OCI-LY3 (cell line): ENCODE results near the gene MAD1L1.

Experiments used
- H2AFZ ChIP-seq: fragments of 200-600, 300-600 bp; shearing (Covaris generic); 2 replicates; pipeline ENCODE4 v1.6.0; 2014; ENCODE audit warnings: antibody characterized with exemption, low read depth, low read length
- H3K27ac ChIP-seq: fragments of 200-600, 300-600 bp; sonication (generic); 2 replicates; pipeline ENCODE4 v1.5.1; 2014; ENCODE audit warnings: mild to moderate bottlenecking, low read length, moderate library complexity, mixed read lengths
- H3K27me3 ChIP-seq: fragments of 200-600, 300-600 bp; sonication (generic); 2 replicates; pipeline ENCODE4 v1.6.1; 2014; ENCODE audit warnings: low read depth, low read length, mixed read lengths
- H3K36me3 ChIP-seq: fragments of 200-600, 300-600 bp; sonication (generic); replicated peaks from 2 replicates; pipeline ENCODE3; 2014; ENCODE audit warnings: low read depth, low read length, mixed read lengths
- H3K4me1 ChIP-seq: fragments of 300-600, 200-600 bp; sonication (generic); 2 replicates; pipeline ENCODE4 v1.6.1; 2014; ENCODE audit warnings: low read length, mixed read lengths
- H3K4me2 ChIP-seq: fragments of 200-600, 300-600 bp; sonication (generic); 2 replicates; pipeline ENCODE4 v1.6.1; 2014; ENCODE audit warnings: low read length, mixed read lengths
- H3K4me3 ChIP-seq: fragments of 300-600, 200-600 bp; sonication (generic); 2 replicates; pipeline ENCODE4 v1.5.1; 2014; ENCODE audit warnings: antibody characterized with exemption, mild to moderate bottlenecking, low read length, moderate library complexity
- H3K79me2 ChIP-seq: fragments of 300-600, 200-600 bp; shearing (Covaris generic); 2 replicates; pipeline ENCODE4 v1.6.1; 2014; ENCODE audit warnings: mild to moderate bottlenecking, low read length, mixed read lengths
- H3K9ac ChIP-seq: fragments of 300-600, 200-600 bp; shearing (Covaris generic); 2 replicates; pipeline ENCODE4 v1.6.0; 2014; ENCODE audit warnings: mild to moderate bottlenecking, low read length, moderate library complexity
- H3K9me3 ChIP-seq: fragments of 200-600, 300-600 bp; shearing (Covaris generic); 2 replicates; pipeline ENCODE4 v1.6.1; 2014; ENCODE audit warnings: low read length, mixed read lengths; ENCODE audit not compliant: insufficient read depth
- H4K20me1 ChIP-seq: fragments of 200-600, 300-600 bp; sonication (generic); 2 replicates; pipeline ENCODE4 v1.6.1; 2016; ENCODE audit warnings: low read length, mixed read lengths; ENCODE audit not compliant: insufficient read depth
- EZH2phosphoT487 ChIP-seq: fragments of 200-600 bp; shearing (Covaris generic); IDR thresholded peaks from 2 replicates; pipeline ENCODE4 v1.6.1; 2018; ENCODE audit warnings: antibody characterized with exemption, mixed run types, low read depth
- TF ChIP-seq, protein P1 (sequence below): fragments of 200-600, 300-600 bp; sonication (generic); IDR thresholded peaks from 2 replicates; pipeline ENCODE4 v1.5.1; 2014; ENCODE audit warnings: antibody characterized with exemption, low read length, low read depth

The MAD1L1 gene

DNA sequence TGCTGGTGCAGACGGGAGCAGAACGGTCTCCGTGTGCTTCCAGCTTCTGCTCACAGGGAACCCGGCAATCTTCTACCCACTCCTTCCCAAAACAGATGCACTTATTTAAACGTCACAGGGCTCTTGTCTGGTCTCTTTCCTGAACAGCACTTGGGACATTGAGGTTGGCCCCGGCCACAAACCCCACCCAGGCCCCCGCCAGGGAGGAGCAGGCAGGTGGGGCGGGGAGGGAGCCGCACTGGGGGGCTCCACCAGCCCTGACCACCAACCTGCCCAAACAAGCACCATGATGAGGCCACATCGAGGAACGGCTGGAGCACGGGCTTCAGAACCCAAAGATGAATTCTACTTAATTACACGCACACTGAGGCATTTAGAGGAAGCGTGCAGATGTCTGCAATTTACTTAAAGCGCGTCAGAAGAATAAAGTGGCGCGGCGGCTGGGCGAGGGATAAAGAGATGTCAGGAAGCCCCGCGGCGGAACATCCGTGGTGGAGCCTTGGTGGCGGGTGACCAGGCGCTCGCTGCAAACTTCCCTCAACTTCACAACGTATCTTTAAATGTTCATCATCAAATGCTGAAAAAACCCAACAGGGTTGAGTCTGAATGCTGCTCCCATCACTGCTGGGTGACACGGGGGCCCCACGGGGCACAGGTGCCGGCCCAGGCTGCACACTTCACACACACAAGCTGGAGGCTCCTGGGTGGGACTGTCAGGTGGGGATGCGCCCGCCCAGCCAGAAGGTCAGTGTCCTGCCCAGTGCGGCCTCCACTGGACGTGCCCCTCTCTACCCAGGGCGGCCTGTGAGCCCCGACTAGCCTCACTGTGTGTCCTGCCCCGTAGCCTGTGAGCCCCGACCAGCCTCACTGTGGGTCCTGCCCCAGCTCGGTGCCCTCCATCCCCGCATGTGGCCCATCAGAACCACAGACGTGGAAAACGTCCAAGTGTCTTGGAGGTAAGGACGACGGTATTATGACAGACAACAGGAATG, 279.2 kb downstream of the MAD1L1 start:
- no peak overlapping the region for H2AFZ ChIP-seq
- H4K20me1 ChIP-seq: no peaks in the 10 kb centered on the region
- no peak overlapping the region for H3K27ac ChIP-seq
- no peaks in the 10 kb centered on the region for H3K4me1 ChIP-seq
- no peak overlapping the region for H3K9ac ChIP-seq
- no peak overlapping the region for H3K4me3 ChIP-seq
- no peaks in the 10 kb centered on the region for H3K9me3 ChIP-seq
- no peaks in the 10 kb centered on the region for H3K27me3 ChIP-seq
- TF ChIP-seq, protein P1, sequence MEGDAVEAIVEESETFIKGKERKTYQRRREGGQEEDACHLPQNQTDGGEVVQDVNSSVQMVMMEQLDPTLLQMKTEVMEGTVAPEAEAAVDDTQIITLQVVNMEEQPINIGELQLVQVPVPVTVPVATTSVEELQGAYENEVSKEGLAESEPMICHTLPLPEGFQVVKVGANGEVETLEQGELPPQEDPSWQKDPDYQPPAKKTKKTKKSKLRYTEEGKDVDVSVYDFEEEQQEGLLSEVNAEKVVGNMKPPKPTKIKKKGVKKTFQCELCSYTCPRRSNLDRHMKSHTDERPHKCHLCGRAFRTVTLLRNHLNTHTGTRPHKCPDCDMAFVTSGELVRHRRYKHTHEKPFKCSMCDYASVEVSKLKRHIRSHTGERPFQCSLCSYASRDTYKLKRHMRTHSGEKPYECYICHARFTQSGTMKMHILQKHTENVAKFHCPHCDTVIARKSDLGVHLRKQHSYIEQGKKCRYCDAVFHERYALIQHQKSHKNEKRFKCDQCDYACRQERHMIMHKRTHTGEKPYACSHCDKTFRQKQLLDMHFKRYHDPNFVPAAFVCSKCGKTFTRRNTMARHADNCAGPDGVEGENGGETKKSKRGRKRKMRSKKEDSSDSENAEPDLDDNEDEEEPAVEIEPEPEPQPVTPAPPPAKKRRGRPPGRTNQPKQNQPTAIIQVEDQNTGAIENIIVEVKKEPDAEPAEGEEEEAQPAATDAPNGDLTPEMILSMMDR: no peak
- TF ChIP-seq EZH2phosphoT487: no peak
- no peaks in the 10 kb centered on the region for H3K79me2 ChIP-seq
- no peaks in the 10 kb centered on the region for H3K36me3 ChIP-seq
- no peak overlapping the region for H3K4me2 ChIP-seq

DNA sequence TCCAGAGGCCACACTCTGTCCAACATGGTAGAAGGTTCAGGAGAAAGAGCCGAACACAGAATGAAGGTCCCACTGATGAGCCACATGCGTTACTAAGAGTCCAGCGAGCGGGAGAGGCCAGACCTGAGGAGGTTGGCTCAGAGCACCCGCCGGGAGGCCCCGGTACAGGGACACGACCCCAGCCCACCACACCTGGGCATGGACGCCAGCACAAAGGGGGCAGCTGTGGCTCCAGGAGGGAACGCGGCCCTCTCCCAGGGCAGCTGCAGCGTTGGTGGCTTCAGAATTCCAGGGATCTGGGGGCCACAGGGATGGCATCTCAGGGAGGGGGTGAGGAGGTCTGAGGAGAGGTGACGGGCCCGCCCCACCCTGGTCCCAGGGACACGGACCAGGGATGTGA, 280.0 kb downstream of the MAD1L1 start:
- no peaks in the 10 kb centered on the region for H3K4me1 ChIP-seq
- H3K9me3 ChIP-seq: no peaks in the 10 kb centered on the region
- H3K4me2 ChIP-seq: no peak overlapping the region
- no peak overlapping the region for H3K9ac ChIP-seq
- no peaks in the 10 kb centered on the region for H3K79me2 ChIP-seq
- H3K4me3 ChIP-seq: no peak overlapping the region
- H3K36me3 ChIP-seq: no peaks in the 10 kb centered on the region
- no peak overlapping the region for H3K27ac ChIP-seq
- no peak overlapping the region for H2AFZ ChIP-seq
- no peaks in the 10 kb centered on the region for H4K20me1 ChIP-seq
- no peaks in the 10 kb centered on the region for H3K27me3 ChIP-seq
- TF ChIP-seq, protein P1: no peak
- no peak for TF ChIP-seq EZH2phosphoT487

DNA sequence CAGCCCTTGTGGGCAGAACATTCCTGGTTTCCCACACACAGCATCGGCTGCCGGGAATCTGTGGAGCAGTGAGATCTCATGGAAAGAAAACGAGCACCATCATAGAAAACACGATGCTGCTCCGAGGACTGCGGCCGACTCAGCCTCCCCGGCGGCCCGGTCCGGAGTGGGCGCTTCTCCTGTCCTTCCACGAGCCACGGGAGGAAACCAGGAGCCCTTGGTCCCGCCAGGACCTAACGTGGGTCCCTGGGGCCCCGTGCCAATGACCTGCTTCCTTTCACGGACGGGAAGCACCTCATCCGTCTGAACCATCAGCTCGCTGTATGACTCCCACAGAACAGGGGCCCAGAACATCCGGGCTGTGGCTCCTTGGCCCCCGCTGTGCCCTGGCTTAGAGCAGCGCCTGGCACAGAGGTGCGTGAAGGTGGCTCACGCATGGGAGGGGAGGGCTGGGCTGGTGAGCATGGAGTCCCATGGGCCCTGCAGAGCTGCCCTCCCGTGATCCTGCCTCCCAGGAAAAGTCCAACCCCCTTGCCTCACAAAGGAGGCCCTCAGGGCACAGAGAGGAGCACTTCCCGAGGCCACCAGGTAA, 280.5 kb downstream of the MAD1L1 start:
- no peak overlapping the region for H3K27ac ChIP-seq
- no peak overlapping the region for H3K4me2 ChIP-seq
- no peaks in the 10 kb centered on the region for H3K79me2 ChIP-seq
- H3K9ac ChIP-seq: no peak overlapping the region
- H4K20me1 ChIP-seq: no peaks in the 10 kb centered on the region
- H3K27me3 ChIP-seq: no peaks in the 10 kb centered on the region
- H3K9me3 ChIP-seq: no peaks in the 10 kb centered on the region
- TF ChIP-seq EZH2phosphoT487: no peak
- TF ChIP-seq, protein P1: no peak
- no peak overlapping the region for H3K4me3 ChIP-seq
- H2AFZ ChIP-seq: no peak overlapping the region
- no peaks in the 10 kb centered on the region for H3K36me3 ChIP-seq
- H3K4me1 ChIP-seq: no peaks in the 10 kb centered on the region

DNA sequence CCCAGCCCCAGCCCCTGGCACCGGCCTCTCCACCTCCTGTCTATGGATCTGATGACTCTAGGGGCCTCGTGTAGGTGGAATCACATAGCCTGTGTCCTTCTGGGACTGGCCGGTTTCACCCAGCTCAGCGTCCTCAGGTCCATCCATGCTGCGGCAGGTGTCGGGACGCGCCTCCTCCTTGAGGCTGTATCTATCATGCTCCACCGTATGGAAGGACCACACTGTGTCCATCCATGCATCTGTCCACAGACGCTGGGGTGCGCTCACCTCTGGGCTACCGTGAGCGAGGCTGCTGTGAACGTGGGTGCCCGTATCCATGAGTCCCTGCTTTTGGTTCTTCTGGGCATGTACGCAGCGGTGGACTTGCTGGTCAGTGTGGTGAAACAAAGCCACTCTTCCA, 281.1 kb downstream of the MAD1L1 start:
- Histone ChIP-seq H3K27ac (no peak overlapping the region), H4K20me1 (no peaks in the 10 kb centered on the region), H3K4me1 (no peaks in the 10 kb centered on the region), H3K4me2 (no peak overlapping the region), H3K79me2 (no peaks in the 10 kb centered on the region), H3K4me3 (no peak overlapping the region), H3K27me3 (no peaks in the 10 kb centered on the region), H2AFZ (no peak overlapping the region), H3K9me3 (no peaks in the 10 kb centered on the region), H3K9ac (no peak overlapping the region), H3K36me3 (no peaks in the 10 kb centered on the region)
- TF ChIP-seq, protein P1: no peak
- no peak for TF ChIP-seq EZH2phosphoT487
